Neutrophil (primary cell): ENCODE results near the gene SLC17A2.

ENCODE experiments used
- H3K27ac ChIP-seq: fragments of 200-600 bp; sonication (generic); 2 replicates; pipeline ENCODE4 v1.5.1; 2016; ENCODE audit warnings: mild to moderate bottlenecking, moderate library complexity
- H3K27me3 ChIP-seq: fragments of 200-600 bp; sonication (generic); 2 replicates; pipeline ENCODE4 v1.6.0; 2016; ENCODE audit warnings: mild to moderate bottlenecking
- H3K36me3 ChIP-seq: fragments of 200-600 bp; sonication (generic); 2 replicates; pipeline ENCODE4 v1.5.1; 2017
- H3K4me1 ChIP-seq, 2 experiments: fragments of 200-600 bp in 1 of 2; sonication (generic) in 1 of 2; 1 replicate in 1 of 2; 2 replicates in 1 of 2; pipeline versions ENCODE4 v1.5.1 to v1.6.1; 2013 to 2016; ENCODE audit warnings: low read depth in 1 of 2, low read length in 1 of 2, mild to moderate bottlenecking in 1 of 2, moderate library complexity in 1 of 2; ENCODE audit not compliant: control insufficient read depth in 1 of 2, insufficient read depth in 1 of 2
- H3K4me3 ChIP-seq, 2 experiments: fragments of 200-600 bp in 1 of 2; sonication (generic) in 1 of 2; 1 replicate in 1 of 2; 2 replicates in 1 of 2; pipeline ENCODE4 v1.5.1; 2013 to 2016; ENCODE audit warnings: low read depth in 1 of 2, low read length in 1 of 2, mild to moderate bottlenecking in 1 of 2, moderate library complexity in 1 of 2
- H3K9me3 ChIP-seq: fragments of 200-600 bp; sonication (generic); 2 replicates; pipeline ENCODE4 v1.5.1; 2016
- TF ChIP-seq, protein P1 (sequence below): fragments of 200-600 bp; sonication (generic); IDR thresholded peaks from 2 replicates; pipeline ENCODE4 v1.5.1; 2016; ENCODE audit warnings: antibody characterized with exemption

Gene SLC17A2

DNA sequence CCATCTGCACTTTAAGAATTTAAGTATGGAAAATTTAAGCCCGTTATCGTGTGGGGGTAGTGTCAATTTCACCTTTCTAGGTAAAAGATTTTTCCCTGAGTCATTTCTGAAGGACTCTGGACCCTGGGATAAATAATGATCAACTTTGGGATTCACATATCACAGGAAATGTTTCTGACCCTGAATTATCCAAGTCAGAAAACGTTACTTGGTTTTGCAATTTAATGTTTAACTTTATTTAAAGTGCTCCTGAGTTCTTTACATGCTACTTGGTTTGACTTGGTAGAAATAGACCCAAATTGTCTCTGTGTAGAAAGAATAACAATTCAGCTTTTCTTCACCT lies 55.0 kb downstream of the SLC17A2 start:
- Histone ChIP-seq H3K27ac (no peak overlapping the region), H3K4me3 (no peak overlapping the region), H3K27me3 (peaks cover 32% of the 10 kb centered on the region), H3K9me3 (no peaks in the 10 kb centered on the region), H3K4me1 (no peaks in the 10 kb centered on the region), H3K36me3 (no peaks in the 10 kb centered on the region)
- TF ChIP-seq, protein P1, sequence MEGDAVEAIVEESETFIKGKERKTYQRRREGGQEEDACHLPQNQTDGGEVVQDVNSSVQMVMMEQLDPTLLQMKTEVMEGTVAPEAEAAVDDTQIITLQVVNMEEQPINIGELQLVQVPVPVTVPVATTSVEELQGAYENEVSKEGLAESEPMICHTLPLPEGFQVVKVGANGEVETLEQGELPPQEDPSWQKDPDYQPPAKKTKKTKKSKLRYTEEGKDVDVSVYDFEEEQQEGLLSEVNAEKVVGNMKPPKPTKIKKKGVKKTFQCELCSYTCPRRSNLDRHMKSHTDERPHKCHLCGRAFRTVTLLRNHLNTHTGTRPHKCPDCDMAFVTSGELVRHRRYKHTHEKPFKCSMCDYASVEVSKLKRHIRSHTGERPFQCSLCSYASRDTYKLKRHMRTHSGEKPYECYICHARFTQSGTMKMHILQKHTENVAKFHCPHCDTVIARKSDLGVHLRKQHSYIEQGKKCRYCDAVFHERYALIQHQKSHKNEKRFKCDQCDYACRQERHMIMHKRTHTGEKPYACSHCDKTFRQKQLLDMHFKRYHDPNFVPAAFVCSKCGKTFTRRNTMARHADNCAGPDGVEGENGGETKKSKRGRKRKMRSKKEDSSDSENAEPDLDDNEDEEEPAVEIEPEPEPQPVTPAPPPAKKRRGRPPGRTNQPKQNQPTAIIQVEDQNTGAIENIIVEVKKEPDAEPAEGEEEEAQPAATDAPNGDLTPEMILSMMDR = no peak

DNA sequence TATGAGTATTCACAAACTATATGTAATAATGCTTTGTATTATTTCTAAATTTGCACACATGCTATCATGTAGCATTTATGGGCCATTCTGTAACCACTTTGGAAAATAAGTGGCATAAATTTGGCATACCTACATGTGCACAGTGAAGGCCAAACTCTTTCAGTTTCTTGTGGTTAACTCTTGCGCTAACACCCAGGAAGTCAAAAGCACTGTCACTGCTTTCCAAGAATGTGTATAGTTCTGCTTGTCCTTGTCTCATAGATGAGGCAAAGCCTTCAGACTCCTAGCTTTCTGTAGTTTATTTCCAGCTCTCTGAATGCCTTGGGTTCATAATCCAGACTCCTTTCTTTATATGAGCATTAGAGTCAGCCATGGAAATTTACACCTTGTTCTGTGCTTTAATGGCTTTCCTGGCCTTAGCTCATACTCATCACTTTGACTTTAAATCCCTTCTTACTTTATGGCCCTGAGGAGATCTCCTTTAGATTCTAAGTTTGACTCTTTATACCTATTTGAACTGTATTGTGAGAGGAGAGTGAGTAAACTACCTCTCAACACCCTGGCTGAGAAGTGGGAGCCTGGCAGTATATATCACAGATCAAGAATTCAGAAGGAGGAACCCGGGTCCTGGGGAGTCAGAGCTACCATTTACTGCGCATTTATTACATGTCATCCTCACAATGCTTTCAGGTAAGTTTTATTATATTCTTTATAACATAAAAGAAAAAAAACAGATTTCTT lies 55.5 kb downstream of the SLC17A2 start:
- H3K4me3 ChIP-seq = no peak overlapping the region
- H3K36me3 ChIP-seq = no peaks in the 10 kb centered on the region
- H3K4me1 ChIP-seq = no peaks in the 10 kb centered on the region
- H3K9me3 ChIP-seq = no peaks in the 10 kb centered on the region
- H3K27ac ChIP-seq = no peak overlapping the region
- peaks cover 32% of the 10 kb centered on the region for H3K27me3 ChIP-seq
- TF ChIP-seq, protein P1 = no peak

DNA sequence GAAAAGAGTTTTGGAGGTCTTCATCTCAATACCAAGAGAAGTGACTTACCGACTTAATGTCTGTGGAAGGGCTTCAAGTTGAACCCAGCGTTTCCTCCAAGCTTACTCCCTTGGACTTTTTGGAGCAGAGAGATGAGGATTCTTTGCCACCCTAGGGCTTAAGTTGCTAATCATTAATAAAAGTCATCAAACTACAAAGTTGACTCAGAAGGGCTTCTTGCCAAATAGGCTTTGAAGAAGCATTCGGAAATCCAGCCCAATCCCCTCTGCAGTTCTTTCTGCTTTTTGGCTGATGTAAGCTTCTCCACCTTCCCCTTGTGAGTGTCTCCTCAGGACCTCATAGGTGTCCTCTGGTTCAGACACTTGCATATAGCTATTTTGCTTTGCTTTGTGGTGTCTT lies 56.4 kb downstream of the SLC17A2 start, which contains the start of gene SLC17A3:
TSS of gene SLC17A3 (minus strand) at position 126 of the 400 bp plus-strand sequence. CDS start 5,856 bp downstream, outside the sequence.
- no peaks in the 10 kb centered on the region for H3K4me1 ChIP-seq
- H3K36me3 ChIP-seq = no peaks in the 10 kb centered on the region
- no peak within 1 kb of the TSS for H3K4me3 ChIP-seq
- no peaks in the 10 kb centered on the region for H3K9me3 ChIP-seq
- TF ChIP-seq, protein P1 = no peak
- no peak within 1 kb of the TSS for H3K27ac ChIP-seq
- peaks cover 32% of the 10 kb centered on the region for H3K27me3 ChIP-seq

- H3K27ac ChIP-seq = no peak overlapping the region
- TF ChIP-seq, protein P1 = no peak
- H3K36me3 ChIP-seq = no peaks in the 10 kb centered on the region
- no peak overlapping the region for H3K4me3 ChIP-seq
- H3K27me3 ChIP-seq = peaks cover 32% of the 10 kb centered on the region
- H3K4me1 ChIP-seq = no peaks in the 10 kb centered on the region
- no peaks in the 10 kb centered on the region for H3K9me3 ChIP-seq
Observed at GRCh38 chr6:25872814-25873213, 57.7 kb downstream of the SLC17A2 start.

DNA sequence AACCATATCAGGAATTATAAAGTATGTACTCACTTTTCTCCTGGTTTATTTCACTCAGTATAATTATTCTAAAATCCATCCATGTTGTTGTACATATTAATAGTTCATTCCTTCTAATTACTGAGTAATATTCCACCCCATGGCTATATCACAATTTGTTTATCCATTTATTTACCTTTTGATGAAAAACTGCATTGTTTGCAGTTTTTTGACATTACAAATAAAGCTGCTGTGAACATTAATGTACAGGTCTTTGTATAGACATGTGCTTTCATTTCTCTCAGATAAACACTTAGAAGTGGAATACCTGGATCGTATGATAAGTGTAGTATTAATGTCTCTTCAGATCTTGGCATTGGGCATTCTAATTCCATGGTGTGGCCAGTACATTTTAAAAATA lies 60.7 kb downstream of the SLC17A2 start:
- no peaks in the 10 kb centered on the region for H3K36me3 ChIP-seq
- peaks cover 14% of the 10 kb centered on the region for H3K27me3 ChIP-seq
- no peak overlapping the region for H3K4me3 ChIP-seq
- no peaks in the 10 kb centered on the region for H3K4me1 ChIP-seq
- H3K27ac ChIP-seq = no peak overlapping the region
- no peaks in the 10 kb centered on the region for H3K9me3 ChIP-seq
- TF ChIP-seq, protein P1 = no peak
